B cell (primary cell): ENCODE measurements around the gene GATM. TPM values are rescaled to one million over a fixed set of nuclear protein-coding genes. Genes with fewer than 3 reads are reported as not detected.

Experiments used
- ATAC-seq: fragments of 200-7000 bp; cut with Tn5 transposase; one replicate; pipeline ENCODE4 v1.10.0; 2021; ENCODE audit warnings: low read depth, mild to moderate bottlenecking, moderate number of reproducible peaks, moderate library complexity
- CTCF ChIA-PET: fragments of 350-600 bp; sonication (Branson Sonifier 250); formaldehyde crosslinking; loops from one replicate; lab custom pipeline; 2021; ENCODE audit warnings: antibody characterized with exemption, inconsistent platforms; lab: Charles Lee
- POLR2A ChIA-PET: fragments of 350-600 bp; sonication (Branson Sonifier 250); formaldehyde crosslinking; loops from one replicate; lab custom pipeline; 2021; ENCODE audit warnings: antibody characterized with exemption; lab: Charles Lee
- DNase-seq: peaks from one replicate; pipeline ENCODE4 v3.0.0; 2013
- H2AFZ ChIP-seq: 2 replicates; pipeline ENCODE4 v1.6.1; 2012; ENCODE audit warnings: mild to moderate bottlenecking, low read depth, low read length; ENCODE audit not compliant: insufficient read depth, poor library complexity, severe bottlenecking
- H3K27ac ChIP-seq, 2 donors: 1 replicate in 1 of 2; 2 replicates in 1 of 2; pipeline ENCODE4 v1.5.1; 2012 to 2013; ENCODE audit warnings: low read length in 2 of 2, mild to moderate bottlenecking in 2 of 2, moderate library complexity in 1 of 2
- H3K27me3 ChIP-seq, 4 experiments: fragments of 200-600 bp in 1 of 4; sonication (generic) in 1 of 4; replicated peaks in 1 of 4; 1 replicate in 2 of 4; 2 replicates in 2 of 4; pipeline versions ENCODE4 v1.6.1 to v1.7.0; 2013 to 2016; ENCODE audit warnings: low read length in 3 of 4, mild to moderate bottlenecking in 2 of 4, mixed read lengths in 1 of 4, moderate library complexity in 1 of 4; ENCODE audit not compliant: insufficient read depth in 4 of 4, control insufficient read depth in 3 of 4; ENCODE audit errors: control extremely low read depth in 1 of 4
- H3K36me3 ChIP-seq, 2 experiments: replicated peaks in 1 of 2; 1 replicate in 1 of 2; 2 replicates in 1 of 2; pipeline versions ENCODE4 v1.6.1 to v1.7.1; 2013; ENCODE audit warnings: low read length in 1 of 2; ENCODE audit not compliant: insufficient read depth in 2 of 2, control insufficient read depth in 1 of 2; ENCODE audit errors: control extremely low read depth in 1 of 2, extremely low read depth in 1 of 2
- H3K4me1 ChIP-seq, 2 donors: fragments of 200-600 bp in 1 of 2; sonication (generic) in 1 of 2; 1 replicate in 1 of 2; 2 replicates in 1 of 2; pipeline versions ENCODE4 v1.5.1 to v1.6.1; 2013 to 2017; ENCODE audit warnings: low read length in 2 of 2; ENCODE audit not compliant: control insufficient read depth in 2 of 2, insufficient read depth in 2 of 2
- H3K4me2 ChIP-seq: replicated peaks from 2 replicates; pipeline ENCODE3; 2012; ENCODE audit warnings: mild to moderate bottlenecking, low read depth, low read length; ENCODE audit not compliant: poor library complexity, severe bottlenecking
- H3K4me3 ChIP-seq, 5 experiments: fragments of 200-600 bp in 1 of 5; sonication (generic) in 1 of 5; 1 replicate in 3 of 5; 2 replicates in 2 of 5; pipeline versions ENCODE4 v1.5.1 to v1.7.0; 2011 to 2016; ENCODE audit warnings: low read length in 4 of 5, mild to moderate bottlenecking in 4 of 5, low read depth in 2 of 5, control low read depth in 1 of 5, moderate library complexity in 1 of 5; ENCODE audit not compliant: insufficient read depth in 1 of 5; ENCODE audit errors: control extremely low read depth in 1 of 5, extremely low read depth in 1 of 5
- H3K79me2 ChIP-seq: fragments of 200-600 bp; sonication (generic); one replicate; pipeline ENCODE4 v1.6.0; 2016; ENCODE audit warnings: low read length; ENCODE audit not compliant: control insufficient read depth, insufficient read depth
- H3K9ac ChIP-seq: fragments of 200-600 bp; sonication (generic); 2 replicates; pipeline ENCODE4 v1.6.1; 2017; ENCODE audit warnings: mild to moderate bottlenecking, low read length, moderate library complexity
- H3K9me3 ChIP-seq, 3 donors: one replicate each; pipeline versions ENCODE4 v1.6.1 to v1.7.1; 2013; ENCODE audit warnings: low read length in 2 of 3; ENCODE audit not compliant: control insufficient read depth in 2 of 3, insufficient read depth in 1 of 3; ENCODE audit errors: control extremely low read depth in 1 of 3
- H4K20me1 ChIP-seq: 2 replicates; pipeline ENCODE4 v1.6.0; 2012; ENCODE audit warnings: mild to moderate bottlenecking, low read length; ENCODE audit not compliant: insufficient read depth, control insufficient read depth, poor library complexity, severe bottlenecking
- H3K27ac Mint-ChIP-seq: one replicate; pipeline ENCODE4 v1.8.0; 2021; ENCODE audit warnings: mixed read lengths
- H3K27me3 Mint-ChIP-seq: one replicate; pipeline ENCODE4 v1.8.0; 2021; ENCODE audit warnings: mixed read lengths
- H3K4me1 Mint-ChIP-seq: one replicate; pipeline ENCODE4 v1.8.0; 2021; ENCODE audit warnings: mixed read lengths
- H3K4me3 Mint-ChIP-seq: one replicate; pipeline ENCODE4 v1.8.0; 2021; ENCODE audit warnings: mixed read lengths
- H3K9me3 Mint-ChIP-seq: one replicate; pipeline ENCODE4 v1.8.0; 2022; ENCODE audit warnings: mixed read lengths; ENCODE audit not compliant: insufficient read depth
- CTCF ChIP-seq: fragments of 200-600 bp; IDR thresholded peaks from one replicate; pipeline ENCODE4 v1.8.0; 2022; ENCODE audit warnings: antibody characterized with exemption, mild to moderate bottlenecking
- EZH2 ChIP-seq: IDR thresholded peaks from 2 replicates; pipeline ENCODE4 v1.6.1; 2012; ENCODE audit warnings: borderline replicate concordance, low read depth, mild to moderate bottlenecking, moderate library complexity, low read length; ENCODE audit not compliant: insufficient read depth, poor library complexity, severe bottlenecking
- WGBS: methylation state at CpG from one replicate; pipeline ENCODE4 v1.1.5; 2013; ENCODE audit warnings: missing lambda C conversion rate; ENCODE audit not compliant: insufficient coverage; 5-methylcytosine and 5-hydroxymethylcytosine counted together
- intact Hi-C: fragments of 100-400 bp; cut with micrococcal nuclease; formaldehyde crosslinking; loops from one replicate; pipeline ENCODE4 v1.10.0; 2022
- polyA plus RNA-seq: library from polyadenylated mRNA; depleted of rRNA; stranded (reverse); fragments of >200 nt; gene quantifications from 2 replicates; pipeline ENCODE4 v1.2.3, GENCODE V29; 2012
- total RNA-seq, 2 donors: library from RNA; stranded (reverse); fragments of 120-200 nt in 1 of 2; gene quantifications; 1 replicate in 1 of 2; 2 replicates in 1 of 2; pipeline versions ENCODE4 v1.2.3 to v1.2.4, GENCODE V29; 2013 to 2022

The GATM gene
- total and polyA plus RNA-seq, 2 donors (not counting 1 experiment from before 2014, with no cell fraction given), result 9.6 to 18.2 TPM

- no peak overlapping the region for H3K4me2 ChIP-seq
- peaks cover 0 to 1% (median 0%) of the 10 kb centered on the region in 3 donors for H3K9me3 ChIP-seq
- peaks cover 20% of the 10 kb centered on the region for H3K4me1 Mint-ChIP-seq
- H3K9ac ChIP-seq, result no peak overlapping the region
- intact Hi-C loops, result no loop called here
- no peaks in the 10 kb centered on the region for H3K79me2 ChIP-seq
- ATAC-seq (no peak), DNase-seq (no peak)
- no peak for TF ChIP-seq EZH2
- TF ChIP-seq CTCF, result no peak
- no peak overlapping the region for H3K27ac Mint-ChIP-seq
- H4K20me1 ChIP-seq, result no peaks in the 10 kb centered on the region
- no peaks in the 10 kb centered on the region for H3K27me3 ChIP-seq
- no peaks in the 10 kb centered on the region for H3K9me3 Mint-ChIP-seq
- peaks cover 4% of the 10 kb centered on the region for H3K27me3 Mint-ChIP-seq
- peaks cover 19% of the 10 kb centered on the region in 2 donors for H3K4me1 ChIP-seq
- H3K27ac ChIP-seq, result no peak overlapping the region
- POLR2A ChIA-PET, result interaction anchor here (1.7 kb wide), 1 partner anchor 8 kb away, joined by 4 read pairs; no protein-coding TSS in a partner anchor
- H2AFZ ChIP-seq, result no peak overlapping the region
- no peaks in the 10 kb centered on the region for H3K36me3 ChIP-seq
- CTCF ChIA-PET, result interaction anchor here (1.4 to 5.9 kb wide), 2 partner anchors 8 to 12 kb away, joined by 3 to 45 read pairs; a partner anchor contains a TSS
- H3K4me3 Mint-ChIP-seq, result no peak overlapping the region
- no peak overlapping the region for H3K4me3 ChIP-seq
Observed at GRCh38 chr15:45389351-45389750, 11.0 kb upstream of the GATM start.

- Histone ChIP-seq H3K9ac (no peak overlapping the region), H2AFZ (no peak overlapping the region), H3K27me3 (no peaks in the 10 kb centered on the region), H3K4me2 (no peak overlapping the region), H3K4me3 (no peak overlapping the region), H3K36me3 (no peaks in the 10 kb centered on the region), H3K9me3 (peaks cover 0 to 1% (median 0%) of the 10 kb centered on the region in 3 donors), H3K27ac (no peak overlapping the region), H4K20me1 (no peaks in the 10 kb centered on the region), H3K79me2 (no peaks in the 10 kb centered on the region), H3K4me1 (peaks cover 14% of the 10 kb centered on the region in 2 donors)
- H3K4me1 Mint-ChIP-seq, result peaks cover 18% of the 10 kb centered on the region
- intact Hi-C loops, result no loop called here
- no peaks in the 10 kb centered on the region for H3K9me3 Mint-ChIP-seq
- H3K4me3 Mint-ChIP-seq, result no peak overlapping the region
- ChIA-PET CTCF (no interaction called here), POLR2A (no interaction called here)
- DNase-seq, result no peak
- H3K27me3 Mint-ChIP-seq, result peaks cover 4% of the 10 kb centered on the region
- no CpG with 5 or more reads among the region's 1 CpG for WGBS
- ATAC-seq, result no peak
- no peak for TF ChIP-seq CTCF
- TF ChIP-seq EZH2, result no peak
- H3K27ac Mint-ChIP-seq, result no peak overlapping the region
Observed at GRCh38 chr15:45387380-45388007, 9.2 kb upstream of the GATM start.
